HG03135 (cell line): ENCODE measurements around the gene GIMAP4.
"Not testable (repeated sequence)": the region's sequence is repeated elsewhere in the genome, so short reads cannot be mapped to it uniquely, and the experiment has no call there.

Source experiments
- ATAC-seq: cut with Tn5 transposase; IDR thresholded peaks from one replicate; pipeline ENCODE4 v1.9.1; 2021; ENCODE audit warnings: mild to moderate bottlenecking, moderate library complexity; ENCODE audit not compliant: unreplicated experiment

GIMAP4 gene

DNA sequence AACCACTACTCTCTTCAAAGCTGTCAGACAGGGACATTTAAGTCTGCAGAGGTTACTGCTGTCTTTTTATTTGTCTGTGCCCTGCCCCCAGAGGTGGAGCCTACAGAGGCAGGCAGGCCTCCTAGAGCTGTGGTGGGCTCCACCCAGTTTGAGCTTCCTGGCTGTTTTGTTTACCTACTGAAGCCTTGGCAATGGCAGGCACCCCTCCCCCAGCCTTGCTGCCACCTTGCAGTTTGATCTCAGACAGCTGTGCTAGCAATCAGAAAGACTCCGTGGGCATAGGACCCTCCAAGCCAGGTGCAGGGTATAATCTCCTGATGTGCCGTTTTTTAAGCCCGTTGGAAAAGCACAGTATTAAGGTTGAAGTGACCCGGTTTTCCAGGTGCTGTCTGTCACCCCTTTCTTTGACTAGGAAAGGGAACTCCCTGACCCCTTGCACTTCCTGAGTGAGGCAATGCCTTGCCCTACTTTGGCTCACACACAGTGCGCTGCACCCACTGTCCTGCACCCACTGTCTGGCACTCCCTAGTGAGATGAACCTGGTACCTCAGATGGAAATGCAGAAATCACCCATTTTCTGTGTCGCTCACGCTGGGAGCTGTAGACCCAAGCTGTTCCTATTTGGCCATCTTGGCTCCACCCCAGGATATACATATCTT is 12.9 kb downstream of the GIMAP4 start:
- not testable (repeated sequence) for ATAC-seq

GRCh38 chr7:150580638-150581394 is 13.6 kb downstream of the GIMAP4 start:
- no peak for ATAC-seq

GRCh38 chr7:150585199-150585598 is 18.0 kb downstream of the GIMAP4 start:
- ATAC-seq, result no peak

DNA sequence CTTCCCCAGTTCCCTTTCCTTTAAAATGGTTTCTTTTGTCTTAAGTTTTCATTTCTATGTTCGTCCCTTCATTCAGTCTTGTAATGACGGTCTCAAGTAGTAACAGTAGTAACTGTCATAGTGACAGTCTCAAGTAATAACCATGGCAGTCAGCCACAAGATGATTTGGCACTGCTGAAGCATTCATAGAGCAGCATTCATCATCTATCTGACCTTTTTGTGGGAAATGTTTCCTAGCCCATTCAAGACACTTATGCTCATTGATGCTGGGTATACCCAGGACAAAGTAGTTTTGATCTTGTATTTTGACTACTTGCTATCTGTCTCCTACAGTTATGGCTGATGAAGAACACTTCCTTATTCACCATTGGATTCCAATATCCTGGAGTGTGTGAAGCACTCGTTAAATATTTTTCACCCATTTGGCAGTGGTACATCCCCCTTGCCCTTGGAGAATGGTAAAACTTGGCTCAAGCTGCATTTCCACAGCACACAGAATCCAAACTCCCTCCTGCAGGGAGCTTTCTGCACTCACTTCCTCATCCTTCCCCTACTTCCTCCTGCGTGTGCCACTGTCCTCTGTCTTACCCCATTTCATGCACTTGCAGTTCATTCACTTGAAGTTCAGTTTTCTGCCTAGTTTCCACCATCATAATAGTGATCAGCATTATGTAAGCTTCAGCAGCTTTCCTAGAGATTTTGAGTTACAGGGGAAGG is 19.0 kb downstream of the GIMAP4 start:
- no peak for ATAC-seq

- no peak for ATAC-seq
Observed at GRCh38 chr7:150586785-150587152, 19.6 kb downstream of the GIMAP4 start.

GRCh38 chr7:150587551-150587950 is 20.4 kb downstream of the GIMAP4 start:
- no peak for ATAC-seq

DNA sequence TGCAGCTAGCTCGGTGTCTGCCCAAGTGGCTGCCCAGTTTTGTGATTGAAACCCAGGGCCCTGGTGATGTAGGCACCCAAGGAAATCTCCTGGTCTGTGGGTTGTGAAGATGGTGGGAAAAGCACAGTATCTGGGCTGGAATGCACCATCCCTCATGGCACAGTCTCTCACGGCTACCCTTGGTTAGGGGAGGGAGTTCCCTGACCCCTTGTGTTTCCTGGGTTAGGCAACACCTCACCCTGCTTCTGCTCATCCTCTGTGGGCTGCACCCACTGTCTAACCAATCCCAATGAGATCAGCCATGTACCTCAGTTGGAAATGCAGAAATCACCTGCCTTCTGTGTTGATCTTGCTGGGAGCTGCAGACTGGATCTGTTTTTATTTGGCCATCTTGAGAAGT is 27.6 kb downstream of the GIMAP4 start:
- ATAC-seq, result no peak

DNA sequence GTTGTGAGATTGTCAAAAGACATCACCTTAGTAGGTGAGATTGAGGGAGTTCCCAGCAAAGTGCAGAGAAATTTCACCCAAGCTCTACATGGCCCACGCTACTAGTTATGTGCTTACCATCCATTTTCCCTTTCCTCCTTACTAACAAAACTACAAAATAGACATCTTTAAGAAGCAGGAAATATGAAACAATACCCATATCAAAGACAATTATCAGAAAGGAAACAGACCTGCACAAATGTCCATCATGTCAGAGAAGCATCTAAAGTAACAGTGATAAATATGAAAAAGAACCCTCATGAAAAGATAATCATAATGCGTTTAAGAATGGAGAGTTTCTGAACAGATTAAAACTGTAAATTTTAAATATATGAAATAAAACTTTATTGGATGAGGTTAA is 28.2 kb downstream of the GIMAP4 start:
- no peak for ATAC-seq

- not testable (repeated sequence) for ATAC-seq
Observed at GRCh38 chr7:150603600-150603999, 36.4 kb downstream of the GIMAP4 start.

DNA sequence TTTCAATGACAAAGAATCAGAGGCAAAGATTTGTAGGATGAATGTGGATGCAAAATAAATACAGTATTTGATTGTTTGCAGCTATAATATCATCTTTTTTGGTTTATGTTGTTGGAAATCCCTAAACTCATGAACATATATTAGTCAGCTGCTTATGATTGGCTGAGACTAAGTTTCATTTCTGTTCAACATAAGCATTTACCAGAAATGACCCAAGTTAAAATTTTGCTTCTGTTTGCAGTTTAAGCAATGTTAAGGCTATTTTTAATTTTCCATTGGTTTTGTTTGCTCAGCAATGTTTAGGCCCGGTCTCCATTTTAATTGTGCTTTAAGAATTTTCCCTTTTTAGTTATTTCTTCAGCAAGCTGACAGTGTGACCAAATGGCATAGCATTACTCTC is 43.0 kb downstream of the GIMAP4 start:
- no peak for ATAC-seq

- no peak for ATAC-seq
Observed at GRCh38 chr7:150612925-150613324, 45.7 kb downstream of the GIMAP4 start.

DNA sequence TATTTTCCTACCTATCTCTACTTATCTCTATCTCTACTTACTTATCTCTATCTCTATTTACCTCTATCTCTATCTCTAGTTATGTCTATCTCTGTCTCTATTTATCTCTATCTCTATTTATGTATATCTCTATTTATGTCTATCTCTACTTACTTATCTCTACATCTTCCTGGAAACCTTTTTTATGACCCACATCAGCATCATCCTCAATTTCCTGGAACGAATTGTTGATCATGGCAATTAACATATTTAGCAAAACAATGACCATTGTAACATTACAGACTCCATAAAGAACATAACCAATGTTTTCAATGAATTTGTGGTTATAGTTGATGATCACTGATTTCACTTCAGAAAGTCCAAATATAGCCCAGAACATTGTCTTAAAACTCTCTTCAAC is 46.7 kb downstream of the GIMAP4 start:
- ATAC-seq, result no peak

DNA sequence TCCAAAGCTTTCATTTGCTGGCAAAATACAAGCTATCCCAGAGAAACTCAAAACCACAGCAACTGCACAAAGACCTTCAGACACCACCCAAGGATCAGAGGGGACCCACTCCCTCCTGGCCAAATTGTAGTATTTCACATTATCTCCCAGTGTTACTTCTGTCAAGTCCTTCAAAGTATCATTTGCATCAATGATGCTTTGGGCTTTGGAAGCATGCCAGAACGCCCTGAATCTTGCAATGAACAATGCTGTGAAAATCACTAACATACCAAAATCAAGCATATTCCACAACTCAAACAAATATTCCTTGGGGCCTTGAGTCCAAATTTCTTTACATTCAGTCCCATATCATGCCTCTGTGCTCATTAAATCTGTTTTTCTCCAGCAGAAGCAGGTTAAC is 47.2 kb downstream of the GIMAP4 start:
- not testable (repeated sequence) for ATAC-seq

GRCh38 chr7:150615221-150615755 is 48.1 kb downstream of the GIMAP4 start:
- ATAC-seq, result not testable (repeated sequence)

- no peak for ATAC-seq
Observed at GRCh38 chr7:150620061-150620460, 52.9 kb downstream of the GIMAP4 start.

DNA sequence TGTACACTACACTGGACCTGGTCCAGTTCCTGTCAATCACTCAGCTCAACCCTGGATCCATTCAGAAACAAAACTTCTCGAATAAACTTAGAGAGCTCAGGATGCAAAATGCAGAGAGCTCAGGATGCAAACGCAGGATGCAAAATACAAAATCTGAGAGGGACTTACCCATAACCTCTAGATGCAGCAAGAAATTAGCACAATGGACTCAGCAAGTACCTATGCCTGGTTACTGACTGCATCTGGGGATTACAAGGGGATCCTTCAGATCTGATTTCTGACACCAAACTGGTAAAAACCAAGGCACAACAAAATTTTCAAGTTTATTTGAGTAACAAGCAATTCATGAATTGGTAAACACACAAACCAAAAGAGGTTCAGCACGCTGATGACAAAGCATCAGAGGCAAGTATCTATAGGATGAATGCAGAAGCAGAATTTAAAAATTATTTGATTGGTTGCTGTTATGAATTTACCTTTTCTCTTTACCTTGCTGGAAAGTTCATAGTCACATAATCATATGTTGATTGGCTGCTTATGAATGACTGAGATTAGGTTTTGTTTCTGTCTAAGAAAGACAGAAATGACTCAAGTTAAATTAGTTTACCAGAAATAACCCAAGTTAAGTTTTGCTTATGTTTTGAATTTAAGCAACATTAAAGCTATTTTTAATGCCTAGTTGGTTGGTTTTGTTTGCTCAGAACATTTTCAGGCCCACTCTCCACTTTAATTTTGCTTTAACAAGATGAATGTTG is 53.6 kb downstream of the GIMAP4 start:
- ATAC-seq, result no peak

DNA sequence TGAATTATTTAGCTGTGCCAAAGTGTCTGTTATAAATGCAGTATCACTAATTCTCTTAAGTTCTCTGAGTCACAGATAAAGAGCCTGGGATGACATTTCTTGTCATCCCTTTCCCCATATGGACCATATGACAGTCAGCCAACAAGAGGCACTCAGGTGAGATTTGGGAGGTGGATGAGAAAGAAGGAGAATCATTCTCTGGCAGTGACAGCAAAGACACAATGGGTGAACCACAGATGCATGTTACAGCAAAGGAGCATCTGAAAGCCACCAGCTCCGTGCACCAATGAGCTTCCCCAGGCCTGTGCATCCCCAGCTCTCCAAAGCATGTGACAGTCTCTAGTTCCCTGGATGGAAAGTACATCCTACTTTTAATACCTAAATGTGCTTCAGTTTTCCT is 54.2 kb downstream of the GIMAP4 start:
- ATAC-seq, result no peak
